Nucleus accumbens (tissue), 56 donors: ENCODE measurements around the gene FAS.
"Not testable (repeated sequence)": the region's sequence is repeated elsewhere in the genome, so short reads cannot be mapped to it uniquely, and the experiment has no call there.

Source experiments
- DNase-seq, 56 donors: peaks; one replicate each; lab custom pipeline; 2025; lab: John Stamatoyannopoulos, UW

FAS gene

DNA sequence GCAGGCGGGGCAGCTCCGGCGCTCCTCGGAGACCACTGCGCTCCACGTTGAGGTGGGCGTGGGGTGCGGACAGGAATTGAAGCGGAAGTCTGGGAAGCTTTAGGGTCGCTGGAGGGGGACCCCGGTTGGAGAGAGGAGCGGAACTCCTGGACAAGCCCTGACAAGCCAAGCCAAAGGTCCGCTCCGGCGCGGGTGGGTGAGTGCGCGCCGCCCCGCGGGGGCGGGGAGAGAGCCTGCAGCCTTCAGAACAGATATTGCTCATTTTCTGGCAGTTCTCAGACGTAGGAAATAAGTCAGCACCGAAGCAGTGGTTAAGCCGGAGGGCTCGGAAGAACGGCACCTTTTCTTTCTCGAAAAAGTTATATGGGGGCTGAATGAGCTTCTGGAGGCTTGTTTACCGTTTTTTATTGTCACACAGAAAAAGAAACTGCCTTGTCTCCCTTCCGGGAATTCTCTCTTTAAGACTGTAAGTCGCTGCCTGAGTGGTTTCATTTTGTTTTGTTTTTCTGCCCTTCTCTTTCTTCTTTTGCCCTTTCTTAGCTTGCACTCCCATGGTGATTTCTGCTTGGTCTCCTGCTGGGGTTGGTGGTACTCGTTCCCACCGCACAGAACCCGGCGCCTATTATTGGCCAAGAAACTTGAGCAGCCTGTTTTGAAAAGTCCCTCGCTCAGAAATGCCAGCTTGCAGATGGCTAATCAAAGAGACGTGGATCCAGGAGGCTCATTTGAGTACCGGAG lies 732 bp downstream of the FAS start:
- DNase-seq, result peak in 36 of 56 donors; percentile 11 to 64 (median 34)

DNA sequence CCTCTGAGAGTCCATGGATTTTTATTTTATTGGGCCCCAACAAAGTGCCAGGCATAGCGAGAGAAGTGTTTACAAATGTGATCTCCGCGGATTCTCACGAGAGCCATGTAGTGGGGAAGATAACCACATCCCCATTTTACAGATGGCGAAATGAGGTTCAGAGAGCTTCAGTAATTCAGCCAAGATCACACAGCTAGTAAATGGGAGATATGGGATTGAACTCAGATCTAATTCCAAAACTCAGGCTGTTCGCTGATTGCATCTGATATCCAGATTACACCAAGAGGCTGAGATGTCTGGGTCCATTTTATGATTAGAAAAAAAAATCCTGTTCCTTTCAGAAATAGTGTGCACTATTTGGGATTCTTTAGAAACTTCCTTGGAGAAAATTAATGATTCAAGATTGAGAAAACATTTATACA lies 1.3 kb downstream of the FAS start:
- DNase-seq, result no peak

DNA sequence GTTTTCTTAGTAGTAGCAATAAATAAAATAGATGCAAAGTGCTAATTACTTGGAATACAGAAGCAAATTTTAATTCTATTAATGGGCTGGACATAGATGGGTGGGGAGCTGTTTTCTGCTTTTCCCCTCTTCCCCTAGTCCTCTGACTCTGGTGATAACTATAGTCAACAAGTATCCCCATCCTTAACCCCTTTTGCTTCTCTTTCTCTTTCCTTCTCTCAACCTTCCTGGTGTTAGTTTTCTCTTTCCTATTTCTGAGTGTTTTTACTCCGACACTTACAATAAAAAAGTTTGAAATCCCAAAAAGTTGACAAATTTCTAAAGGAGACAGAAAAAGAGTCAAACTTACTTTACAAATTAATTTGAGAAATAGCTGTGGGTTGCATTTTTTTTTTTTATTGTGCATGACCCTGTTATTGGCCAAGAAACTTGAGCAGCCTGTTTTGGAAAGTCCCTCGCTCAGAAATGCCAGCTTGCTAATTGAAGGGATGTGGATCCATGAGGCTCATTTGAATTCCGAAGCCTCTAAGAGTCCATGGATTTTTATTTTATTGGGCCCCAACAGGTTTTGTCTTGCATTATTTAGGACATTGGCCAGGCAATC lies 2.4 kb downstream of the FAS start:
- DNase-seq, result no peak

GRCh38 chr10:88994019-88994418 lies 3.4 kb downstream of the FAS start:
- DNase-seq, result no peak

GRCh38 chr10:88995156-88995876 lies 4.7 kb downstream of the FAS start:
- DNase-seq, result no peak

GRCh38 chr10:88996927-88997326 lies 6.3 kb downstream of the FAS start:
- no peak for DNase-seq

- no peak for DNase-seq
Observed at GRCh38 chr10:88999625-89000024, 9.0 kb downstream of the FAS start.

- no peak for DNase-seq
Observed at GRCh38 chr10:89001024-89001728, 10.6 kb downstream of the FAS start.

GRCh38 chr10:89001729-89002072 lies 11.1 kb downstream of the FAS start:
- no peak for DNase-seq

DNA sequence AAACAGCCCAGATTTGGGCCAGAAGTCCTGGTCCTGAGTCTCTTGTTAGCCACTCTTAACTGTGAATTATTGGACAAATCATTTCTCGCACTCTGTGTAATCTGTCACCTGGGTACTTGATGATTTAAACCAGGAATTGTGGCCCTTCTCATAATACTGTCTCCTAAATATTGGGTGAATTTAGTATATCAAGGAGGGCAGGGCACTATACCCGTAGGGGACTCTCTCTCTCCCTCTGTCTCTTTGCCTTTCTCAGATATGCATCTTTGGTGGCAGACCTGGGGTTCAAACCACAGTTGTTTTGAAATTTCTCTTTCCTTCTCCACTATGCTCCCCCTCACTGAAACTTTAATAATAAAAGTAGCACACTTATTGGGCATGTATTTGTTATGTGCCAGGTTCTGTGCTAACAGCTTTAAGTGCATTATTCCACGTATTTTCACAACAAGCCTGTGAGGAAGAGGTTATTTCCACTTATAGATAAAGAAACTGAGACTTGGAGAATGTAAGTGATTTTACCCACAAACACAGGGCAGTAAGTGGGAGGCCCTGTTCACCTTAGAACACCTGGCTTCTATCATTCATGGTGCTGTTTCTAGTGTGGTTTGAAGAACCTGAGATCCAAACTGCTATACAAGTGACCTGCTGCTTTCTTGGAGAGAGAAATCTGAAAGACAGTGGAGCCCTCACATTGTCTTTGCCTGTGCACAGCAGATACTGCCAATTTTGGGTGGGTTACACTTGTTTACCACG lies 11.8 kb downstream of the FAS start:
- DNase-seq, result no peak

- no peak for DNase-seq
Observed at GRCh38 chr10:89003344-89003743, 12.7 kb downstream of the FAS start.

DNA sequence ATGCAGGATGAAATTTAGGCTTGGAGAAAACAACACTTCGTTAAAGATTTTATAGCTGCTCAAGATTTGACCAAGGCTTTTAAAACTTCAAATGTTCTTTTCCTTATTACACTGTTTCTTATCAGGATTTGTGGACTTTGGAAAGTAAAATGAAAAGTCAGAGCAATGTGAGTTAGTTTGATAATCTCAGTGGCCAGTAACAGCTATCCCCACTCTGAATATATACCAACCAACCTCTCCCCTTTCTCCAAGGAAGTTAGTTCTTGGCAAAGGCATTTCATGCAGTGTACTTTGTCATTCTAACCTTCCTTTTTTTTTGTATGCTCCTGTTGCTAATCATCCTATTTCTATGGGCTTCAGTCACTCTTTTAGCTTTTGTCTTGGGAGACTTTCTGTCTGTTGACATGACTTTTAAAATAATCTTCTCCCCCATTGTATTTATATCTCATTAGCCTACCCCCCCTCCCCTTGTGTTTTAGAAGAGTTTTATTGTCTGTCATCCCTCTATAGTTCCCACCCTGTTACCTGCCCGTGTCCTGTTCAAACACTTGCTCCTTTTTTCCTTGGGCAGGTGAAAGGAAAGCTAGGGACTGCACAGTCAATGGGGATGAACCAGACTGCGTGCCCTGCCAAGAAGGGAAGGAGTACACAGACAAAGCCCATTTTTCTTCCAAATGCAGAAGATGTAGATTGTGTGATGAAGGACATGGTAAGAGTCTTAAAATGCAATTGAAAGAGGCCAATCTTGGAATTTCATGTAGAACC lies 16.7 kb downstream of the FAS start:
- DNase-seq, result no peak

DNA sequence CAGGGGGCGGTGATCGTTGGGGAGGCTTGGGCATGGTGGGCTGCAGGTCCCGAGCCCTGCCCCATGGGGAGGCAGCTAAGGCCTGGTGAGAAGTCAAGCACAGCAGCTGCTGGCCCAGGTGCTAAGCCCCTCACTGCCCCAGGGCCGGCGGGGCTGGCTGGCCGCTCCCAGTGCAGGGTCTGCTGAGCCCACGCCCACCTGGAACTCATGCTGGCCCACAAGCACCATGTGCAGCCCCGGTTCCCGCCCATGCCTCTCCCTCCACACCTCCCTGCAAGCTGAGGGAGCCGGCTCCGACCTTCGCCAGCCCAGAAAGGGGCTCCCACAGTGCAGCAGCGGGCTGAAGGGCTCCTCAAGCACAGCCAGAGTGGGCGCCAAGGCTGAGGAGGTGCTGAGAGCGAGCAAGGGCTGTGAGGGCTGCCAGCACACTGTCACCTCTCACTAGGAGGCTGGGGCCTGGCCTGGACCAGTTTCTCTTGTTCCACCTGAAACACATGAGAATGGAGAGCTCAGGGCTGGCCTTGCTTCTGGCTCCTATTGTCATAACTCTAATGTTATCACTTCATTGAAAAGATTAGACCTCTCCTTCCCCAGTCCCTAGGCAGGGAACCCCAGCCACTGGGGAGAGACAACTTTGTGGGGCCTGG lies 28.2 kb downstream of the FAS start:
- DNase-seq, result not testable (repeated sequence)

GRCh38 chr10:89019569-89020327 lies 29.1 kb downstream of the FAS start:
- no peak for DNase-seq

- DNase-seq, result not testable (repeated sequence)
Observed at GRCh38 chr10:89021526-89021925, 30.9 kb downstream of the FAS start.

GRCh38 chr10:89022734-89023133 lies 32.1 kb downstream of the FAS start:
- no peak for DNase-seq

DNA sequence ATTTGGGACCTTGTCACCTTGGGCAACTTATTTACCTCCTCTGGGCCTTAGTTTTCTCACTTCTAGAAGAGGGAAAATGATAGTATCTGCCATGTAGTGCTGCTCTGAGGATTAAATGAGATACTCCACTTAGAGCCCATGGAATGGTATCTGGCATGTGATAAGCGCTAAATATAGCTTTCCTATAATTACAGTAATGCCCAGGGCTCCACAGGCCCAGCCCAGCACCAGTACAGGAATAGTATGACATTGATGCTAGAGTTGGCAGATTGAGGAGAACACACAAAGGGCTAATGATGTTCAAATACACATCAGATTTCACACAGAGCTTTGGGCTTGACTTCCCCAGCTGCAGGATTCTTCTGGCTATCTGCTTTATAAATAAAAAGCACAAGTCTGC lies 34.9 kb downstream of the FAS start:
- no peak for DNase-seq

GRCh38 chr10:89029181-89029580 lies 38.6 kb downstream of the FAS start:
- DNase-seq, result no peak
